Measurements from ENCODE around the gene TNFAIP3. TPM values are rescaled to one million over a fixed set of nuclear protein-coding genes. Genes with fewer than 3 reads are reported as not detected.
A peak's percentile ranks its signal among the peaks of the same experiment; 100 is the strongest.

TNFAIP3 gene
- total RNA-seq, 4 donors from 2014 or later, result 21.0 to 54.3 (median 29.8) TPM

GRCh38 chr6:137876547-137876946 is 9.5 kb downstream of the TNFAIP3 start:
- TF ChIP-seq EP300 (IDR thresholded peaks at IDR 0.05) (no peak), CTCF (IDR thresholded peaks at IDR 0.05) (no peak), POLR2AphosphoS5 (IDR thresholded peaks at IDR 0.05) (no peak), POLR2A (IDR thresholded peaks at IDR 0.05; ENCODE audit: low read depth) (no peak)
- Histone ChIP-seq H3K36me3 (peaks cover 69 to 80% (median 71%) of the 10 kb centered on the region in 4 donors), H3K4me1 (peaks cover 30 to 70% (median 61%) of the 10 kb centered on the region in 4 donors), H3K27ac (replicated peaks in 1 of 4) (no peak overlapping the region), H3K9me3 (no peaks in the 10 kb centered on the region), H3K27me3 (no peaks in the 10 kb centered on the region), H3K4me3 (no peak overlapping the region)
- WGBS, result 100% methylated on average over 2 of the region's 2 CpGs
- intact Hi-C loops (cut with DNase I), result no loop called here
- no peak for DNase-seq (ENCODE audit: extremely low spot score)

GRCh38 chr6:137877113-137877512 is 10.1 kb downstream of the TNFAIP3 start:
- Histone ChIP-seq H3K9me3 (no peaks in the 10 kb centered on the region), H3K27ac (replicated peaks in 1 of 4) (no peak overlapping the region), H3K4me3 (no peak overlapping the region), H3K36me3 (peaks cover 72 to 82% (median 77%) of the 10 kb centered on the region in 4 donors), H3K27me3 (no peaks in the 10 kb centered on the region), H3K4me1 (peaks cover 26 to 65% (median 56%) of the 10 kb centered on the region in 4 donors)
- WGBS, result 91% methylated on average over 3 of the region's 3 CpGs
- intact Hi-C loops (cut with DNase I), result no loop called here
- no peak for TF ChIP-seq EP300 (IDR thresholded peaks at IDR 0.05)
- TF ChIP-seq CTCF (IDR thresholded peaks at IDR 0.05), result no peak
- no peak for TF ChIP-seq POLR2A (IDR thresholded peaks at IDR 0.05; ENCODE audit: low read depth)
- no peak for TF ChIP-seq POLR2AphosphoS5 (IDR thresholded peaks at IDR 0.05)
- no peak for DNase-seq (ENCODE audit: extremely low spot score)

GRCh38 chr6:137877606-137878005 is 10.5 kb downstream of the TNFAIP3 start:
- H3K36me3 ChIP-seq, result peaks cover 72 to 85% (median 82%) of the 10 kb centered on the region in 4 donors
- peaks cover 25 to 65% (median 56%) of the 10 kb centered on the region in 4 donors for H3K4me1 ChIP-seq
- no peaks in the 10 kb centered on the region for H3K27me3 ChIP-seq
- no peak overlapping the region for H3K4me3 ChIP-seq
- no peak for DNase-seq (ENCODE audit: extremely low spot score)
- no peaks in the 10 kb centered on the region for H3K9me3 ChIP-seq
- H3K27ac ChIP-seq (replicated peaks in 1 of 4), result no peak overlapping the region
- 99% methylated on average over 5 of the region's 5 CpGs for WGBS
- intact Hi-C loops (cut with DNase I), result no loop called here
- TF ChIP-seq POLR2A (IDR thresholded peaks at IDR 0.05; ENCODE audit: low read depth), result no peak
- TF ChIP-seq POLR2AphosphoS5 (IDR thresholded peaks at IDR 0.05), result no peak
- TF ChIP-seq CTCF (IDR thresholded peaks at IDR 0.05), result no peak
- no peak for TF ChIP-seq EP300 (IDR thresholded peaks at IDR 0.05)

- intact Hi-C loops (cut with DNase I), result no loop called here
Observed at GRCh38 chr6:137878029-137878428, 11.0 kb downstream of the TNFAIP3 start.

GRCh38 chr6:137878486-137879285 is 11.6 kb downstream of the TNFAIP3 start:
- Histone ChIP-seq H3K4me1 (peaks cover 18 to 63% (median 54%) of the 10 kb centered on the region in 4 donors), H3K27me3 (no peaks in the 10 kb centered on the region), H3K4me3 (no peak overlapping the region), H3K27ac (replicated peaks in 1 of 4) (peak overlapping the region; percentile 45 to 57 (median 51)), H3K9me3 (no peaks in the 10 kb centered on the region), H3K36me3 (peaks cover 72 to 93% (median 86%) of the 10 kb centered on the region in 4 donors)
- TF ChIP-seq POLR2AphosphoS5 (IDR thresholded peaks at IDR 0.05) (no peak), CTCF (IDR thresholded peaks at IDR 0.05) (peak in 1 of 3 experiments; percentile 13), POLR2A (IDR thresholded peaks at IDR 0.05; ENCODE audit: low read depth) (no peak), EP300 (IDR thresholded peaks at IDR 0.05) (no peak)
- 72% methylated on average over 30 of the region's 33 CpGs for WGBS
- intact Hi-C loops (cut with DNase I), result no loop called here
- no peak for DNase-seq (ENCODE audit: extremely low spot score)

More at GRCh38 chr6:137878029-137878428, 11.0 kb downstream of the TNFAIP3 start:
- Histone ChIP-seq H3K36me3 (peaks cover 72 to 89% (median 84%) of the 10 kb centered on the region in 4 donors), H3K27me3 (no peaks in the 10 kb centered on the region), H3K27ac (replicated peaks in 1 of 4) (peak overlapping the region; percentile 45 to 57 (median 51)), H3K9me3 (no peaks in the 10 kb centered on the region), H3K4me3 (no peak overlapping the region), H3K4me1 (peaks cover 21 to 64% (median 54%) of the 10 kb centered on the region in 4 donors)
- TF ChIP-seq POLR2A (IDR thresholded peaks at IDR 0.05; ENCODE audit: low read depth) (no peak), EP300 (IDR thresholded peaks at IDR 0.05) (no peak), POLR2AphosphoS5 (IDR thresholded peaks at IDR 0.05) (no peak)
- WGBS, result 73% methylated on average over 2 of the region's 2 CpGs
- no peak for DNase-seq (ENCODE audit: extremely low spot score)

All from esophagus muscularis mucosa (tissue), 4 donors.